Measurements from ENCODE around the gene B3GALT6.
A peak's percentile ranks its signal among the peaks of the same experiment; 100 is the strongest.

B3GALT6 gene

GRCh38 chr1:1231400-1232207, 433 bp upstream of the B3GALT6 start, which contains the start of gene SDF4 (continued):
- TF ChIP-seq, protein P1, sequence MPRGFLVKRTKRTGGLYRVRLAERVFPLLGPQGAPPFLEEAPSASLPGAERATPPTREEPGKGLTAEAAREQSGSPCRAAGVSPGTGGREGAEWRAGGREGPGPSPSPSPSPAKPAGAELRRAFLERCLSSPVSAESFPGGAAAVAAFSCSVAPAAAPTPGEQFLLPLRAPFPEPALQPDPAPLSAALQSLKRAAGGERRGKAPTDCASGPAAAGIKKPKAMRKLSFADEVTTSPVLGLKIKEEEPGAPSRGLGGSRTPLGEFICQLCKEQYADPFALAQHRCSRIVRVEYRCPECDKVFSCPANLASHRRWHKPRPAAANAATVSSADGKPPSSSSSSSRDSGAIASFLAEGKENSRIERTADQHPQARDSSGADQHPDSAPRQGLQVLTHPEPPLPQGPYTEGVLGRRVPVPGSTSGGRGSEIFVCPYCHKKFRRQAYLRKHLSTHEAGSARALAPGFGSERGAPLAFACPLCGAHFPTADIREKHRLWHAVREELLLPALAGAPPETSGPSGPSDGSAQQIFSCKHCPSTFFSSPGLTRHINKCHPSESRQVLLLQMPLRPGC (tag by site-specific recombination; IDR thresholded peaks at IDR 0.05): no peak
- TF ChIP-seq ZNF501 (tag by site-specific recombination; IDR thresholded peaks at IDR 0.05): no peak
- TF ChIP-seq ZNF548 (tag by site-specific recombination; IDR thresholded peaks at IDR 0.05): no peak
- no peak for TF ChIP-seq ZNF248 (tag by site-specific recombination; IDR thresholded peaks at IDR 0.05)
- no peak for TF ChIP-seq ZSCAN18 (tag by site-specific recombination; IDR thresholded peaks at IDR 0.05)
- peak; percentile 56; the same call in 1 of the 2 replicates for TF ChIP-seq ZFHX2 (tag by site-specific recombination; conservative IDR thresholded peaks at IDR 0.05)
- TF ChIP-seq, protein P2, sequence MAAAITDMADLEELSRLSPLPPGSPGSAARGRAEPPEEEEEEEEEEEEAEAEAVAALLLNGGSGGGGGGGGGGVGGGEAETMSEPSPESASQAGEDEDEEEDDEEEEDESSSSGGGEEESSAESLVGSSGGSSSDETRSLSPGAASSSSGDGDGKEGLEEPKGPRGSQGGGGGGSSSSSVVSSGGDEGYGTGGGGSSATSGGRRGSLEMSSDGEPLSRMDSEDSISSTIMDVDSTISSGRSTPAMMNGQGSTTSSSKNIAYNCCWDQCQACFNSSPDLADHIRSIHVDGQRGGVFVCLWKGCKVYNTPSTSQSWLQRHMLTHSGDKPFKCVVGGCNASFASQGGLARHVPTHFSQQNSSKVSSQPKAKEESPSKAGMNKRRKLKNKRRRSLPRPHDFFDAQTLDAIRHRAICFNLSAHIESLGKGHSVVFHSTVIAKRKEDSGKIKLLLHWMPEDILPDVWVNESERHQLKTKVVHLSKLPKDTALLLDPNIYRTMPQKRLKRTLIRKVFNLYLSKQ (tag by site-specific recombination; IDR thresholded peaks at IDR 0.05; ENCODE audit: borderline replicate concordance): no peak
- no peak for TF ChIP-seq RBAK (tag by site-specific recombination; IDR thresholded peaks at IDR 0.05)
- TF ChIP-seq, protein P3, sequence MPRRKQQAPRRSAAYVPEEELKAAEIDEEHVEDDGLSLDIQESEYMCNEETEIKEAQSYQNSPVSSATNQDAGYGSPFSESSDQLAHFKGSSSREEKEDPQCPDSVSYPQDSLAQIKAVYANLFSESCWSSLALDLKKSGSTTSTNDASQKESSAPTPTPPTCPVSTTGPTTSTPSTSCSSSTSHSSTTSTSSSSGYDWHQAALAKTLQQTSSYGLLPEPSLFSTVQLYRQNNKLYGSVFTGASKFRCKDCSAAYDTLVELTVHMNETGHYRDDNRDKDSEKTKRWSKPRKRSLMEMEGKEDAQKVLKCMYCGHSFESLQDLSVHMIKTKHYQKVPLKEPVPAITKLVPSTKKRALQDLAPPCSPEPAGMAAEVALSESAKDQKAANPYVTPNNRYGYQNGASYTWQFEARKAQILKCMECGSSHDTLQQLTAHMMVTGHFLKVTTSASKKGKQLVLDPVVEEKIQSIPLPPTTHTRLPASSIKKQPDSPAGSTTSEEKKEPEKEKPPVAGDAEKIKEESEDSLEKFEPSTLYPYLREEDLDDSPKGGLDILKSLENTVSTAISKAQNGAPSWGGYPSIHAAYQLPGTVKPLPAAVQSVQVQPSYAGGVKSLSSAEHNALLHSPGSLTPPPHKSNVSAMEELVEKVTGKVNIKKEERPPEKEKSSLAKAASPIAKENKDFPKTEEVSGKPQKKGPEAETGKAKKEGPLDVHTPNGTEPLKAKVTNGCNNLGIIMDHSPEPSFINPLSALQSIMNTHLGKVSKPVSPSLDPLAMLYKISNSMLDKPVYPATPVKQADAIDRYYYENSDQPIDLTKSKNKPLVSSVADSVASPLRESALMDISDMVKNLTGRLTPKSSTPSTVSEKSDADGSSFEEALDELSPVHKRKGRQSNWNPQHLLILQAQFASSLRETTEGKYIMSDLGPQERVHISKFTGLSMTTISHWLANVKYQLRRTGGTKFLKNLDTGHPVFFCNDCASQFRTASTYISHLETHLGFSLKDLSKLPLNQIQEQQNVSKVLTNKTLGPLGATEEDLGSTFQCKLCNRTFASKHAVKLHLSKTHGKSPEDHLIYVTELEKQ (tag by site-specific recombination; IDR thresholded peaks at IDR 0.05; ENCODE audit: borderline replicate concordance): no peak
- peak; percentile 14; the same call in 1 of the 2 replicates for TF ChIP-seq HOXC10 (CRISPR knock-in tag; IDR thresholded peaks at IDR 0.05)
- TF ChIP-seq ZNF513 (tag by site-specific recombination; IDR thresholded peaks at IDR 0.05): no peak
- no peak for TF ChIP-seq ZNF416 (tag by site-specific recombination; IDR thresholded peaks at IDR 0.05)
- no peak for TF ChIP-seq ZNF423 (tag by site-specific recombination; IDR thresholded peaks at IDR 0.05)
- TF ChIP-seq ZBTB48 (tag by site-specific recombination; IDR thresholded peaks at IDR 0.05): peak; percentile 74
- peak; percentile 94 for TF ChIP-seq ZBTB20 (tag by site-specific recombination; IDR thresholded peaks at IDR 0.05)
- TF ChIP-seq ZNF433 (tag by site-specific recombination; IDR thresholded peaks at IDR 0.05; ENCODE audit: low read depth): no peak
- TF ChIP-seq, protein P4, sequence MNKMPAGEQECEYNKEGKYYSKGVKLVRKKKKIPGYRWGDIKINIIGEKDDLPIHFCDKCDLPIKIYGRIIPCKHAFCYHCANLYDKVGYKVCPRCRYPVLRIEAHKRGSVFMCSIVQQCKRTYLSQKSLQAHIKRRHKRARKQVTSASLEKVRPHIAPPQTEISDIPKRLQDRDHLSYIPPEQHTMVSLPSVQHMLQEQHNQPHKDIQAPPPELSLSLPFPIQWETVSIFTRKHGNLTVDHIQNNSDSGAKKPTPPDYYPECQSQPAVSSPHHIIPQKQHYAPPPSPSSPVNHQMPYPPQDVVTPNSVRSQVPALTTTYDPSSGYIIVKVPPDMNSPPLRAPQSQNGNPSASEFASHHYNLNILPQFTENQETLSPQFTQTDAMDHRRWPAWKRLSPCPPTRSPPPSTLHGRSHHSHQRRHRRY (tag by site-specific recombination; IDR thresholded peaks at IDR 0.05): no peak
- TF ChIP-seq OSR2 (tag by site-specific recombination; IDR thresholded peaks at IDR 0.05): 0 out of 2 replicates have a peak, but pooled peaks have one; percentile 14
- TF ChIP-seq ZNF24 (tag by site-specific recombination; IDR thresholded peaks at IDR 0.05): no peak
- TF ChIP-seq ZNF354C (tag by site-specific recombination; IDR thresholded peaks at IDR 0.05; ENCODE audit: borderline replicate concordance, low read depth): no peak
- no peak for TF ChIP-seq ZNF19 (tag by site-specific recombination; IDR thresholded peaks at IDR 0.05; ENCODE audit: low read depth)
- no peak for TF ChIP-seq ZNF585B (tag by site-specific recombination; IDR thresholded peaks at IDR 0.05)
- no peak for TF ChIP-seq ZNF558 (tag by site-specific recombination; IDR thresholded peaks at IDR 0.05)
- TF ChIP-seq ZNF169 (tag by site-specific recombination; IDR thresholded peaks at IDR 0.05): no peak
- no peak for TF ChIP-seq MEIS1 (CRISPR knock-in tag; IDR thresholded peaks at IDR 0.05; ENCODE audit: borderline replicate concordance)
- TF ChIP-seq IKZF3 (tag by site-specific recombination; IDR thresholded peaks at IDR 0.05): no peak
- TF ChIP-seq HOXA7 (CRISPR knock-in tag; IDR thresholded peaks at IDR 0.05; ENCODE audit: borderline replicate concordance): no peak
- TF ChIP-seq ZNF626 (tag by site-specific recombination; IDR thresholded peaks at IDR 0.05): no peak; the same call in 1 of the 2 replicates
